Measurements from ENCODE around the gene KLHL25. TPM values are rescaled to one million over a fixed set of nuclear protein-coding genes. Genes with fewer than 3 reads are reported as not detected.

The KLHL25 gene
- 15.2 and 16.4 TPM in 2 replicates for total RNA-seq
- long read RNA-seq, full-length matches to known transcripts, result 15 of 15 reads
- long read RNA-seq, partial matches to known transcripts, result 0 of 15 reads
- long read RNA-seq, other reads (novel, unspliced or antisense), result 0 of 15 reads

- Mint-ChIP-seq H3K27me3 (no peaks in the 10 kb centered on the region), H3K4me1 (ENCODE audit: low read depth) (peaks cover 19% of the 10 kb centered on the region), H3K36me3 (ENCODE audit: insufficient read depth) (no peaks in the 10 kb centered on the region), H3K4me3 (ENCODE audit: low read depth) (peak within 1 kb of the TSS; percentile 90), H3K27ac (peak within 1 kb of the TSS; percentile 93), H3K9me3 (ENCODE audit: low read depth) (no peaks in the 10 kb centered on the region)
- no peak for TF ChIP-seq CTCF (IDR thresholded peaks at IDR 0.05; ENCODE audit: unreplicated experiment)
- DNase-seq (ENCODE audit: low spot score, unreplicated experiment), result peak; percentile 85
Measured at GRCh38 chr15:85794598-85795336, at the start of gene KLHL25. Gene KLHL25, minus strand, starts transcription at chr15:85794925. Its CDS starts 25,115 bp downstream, at chr15:85769810.

- no peaks in the 10 kb centered on the region for H3K9me3 Mint-ChIP-seq (ENCODE audit: low read depth)
- peaks cover 3% of the 10 kb centered on the region for H3K27me3 Mint-ChIP-seq
- no peak overlapping the region for H3K27ac Mint-ChIP-seq
- H3K36me3 Mint-ChIP-seq (ENCODE audit: insufficient read depth), result no peaks in the 10 kb centered on the region
- no peak for TF ChIP-seq CTCF (IDR thresholded peaks at IDR 0.05; ENCODE audit: unreplicated experiment)
- H3K4me1 Mint-ChIP-seq (ENCODE audit: low read depth), result peaks cover 30% of the 10 kb centered on the region
- H3K4me3 Mint-ChIP-seq (ENCODE audit: low read depth), result no peak overlapping the region
- DNase-seq (ENCODE audit: low spot score, unreplicated experiment), result no peak
Measured at GRCh38 chr15:85840802-85841152, 46.1 kb upstream of the KLHL25 start.

- Mint-ChIP-seq H3K4me3 (ENCODE audit: low read depth) (peak overlapping the region; percentile 66), H3K9me3 (ENCODE audit: low read depth) (no peaks in the 10 kb centered on the region), H3K36me3 (ENCODE audit: insufficient read depth) (no peaks in the 10 kb centered on the region), H3K27ac (peak overlapping the region; percentile 79), H3K27me3 (no peaks in the 10 kb centered on the region), H3K4me1 (ENCODE audit: low read depth) (peaks cover 30% of the 10 kb centered on the region)
- TF ChIP-seq CTCF (IDR thresholded peaks at IDR 0.05; ENCODE audit: unreplicated experiment), result peak; percentile 97
- DNase-seq (ENCODE audit: low spot score, unreplicated experiment), result peak; percentile 91
Measured at GRCh38 chr15:85840079-85840801, 45.5 kb upstream of the KLHL25 start.

GRCh38 chr15:85839643-85840042, 44.9 kb upstream of the KLHL25 start:
- no peaks in the 10 kb centered on the region for H3K36me3 Mint-ChIP-seq (ENCODE audit: insufficient read depth)
- no peak for TF ChIP-seq CTCF (IDR thresholded peaks at IDR 0.05; ENCODE audit: unreplicated experiment)
- no peaks in the 10 kb centered on the region for H3K27me3 Mint-ChIP-seq
- H3K4me1 Mint-ChIP-seq (ENCODE audit: low read depth), result peaks cover 30% of the 10 kb centered on the region
- no peak overlapping the region for H3K4me3 Mint-ChIP-seq (ENCODE audit: low read depth)
- no peaks in the 10 kb centered on the region for H3K9me3 Mint-ChIP-seq (ENCODE audit: low read depth)
- H3K27ac Mint-ChIP-seq, result peak overlapping the region; percentile 79
- DNase-seq (ENCODE audit: low spot score, unreplicated experiment), result no peak

- no peak overlapping the region for H3K27ac Mint-ChIP-seq
- no peak overlapping the region for H3K4me3 Mint-ChIP-seq (ENCODE audit: low read depth)
Measured at GRCh38 chr15:85838655-85839054, 43.9 kb upstream of the KLHL25 start.

More at GRCh38 chr15:85838655-85839054, 43.9 kb upstream of the KLHL25 start:
- Mint-ChIP-seq H3K27me3 (no peaks in the 10 kb centered on the region), H3K4me1 (ENCODE audit: low read depth) (peaks cover 30% of the 10 kb centered on the region), H3K9me3 (ENCODE audit: low read depth) (no peaks in the 10 kb centered on the region), H3K36me3 (ENCODE audit: insufficient read depth) (no peaks in the 10 kb centered on the region)
- TF ChIP-seq CTCF (IDR thresholded peaks at IDR 0.05; ENCODE audit: unreplicated experiment), result no peak
- no peak for DNase-seq (ENCODE audit: low spot score, unreplicated experiment)
